Right lobe of liver (tissue), 6 donors: ENCODE results near the gene OBP2A. TPM values are rescaled to one million over a fixed set of nuclear protein-coding genes. Genes with fewer than 3 reads are reported as not detected.

Experiments
- ATAC-seq, 4 donors: fragments of 200-7000 bp; cut with Tn5 transposase; one replicate each; pipeline ENCODE4 v1.9.1; 2020; ENCODE audit warnings: mild to moderate bottlenecking in 4 of 4, moderate library complexity in 4 of 4
- DNase-seq, 3 donors: peaks; one replicate each; pipeline ENCODE4 v3.0.0-alpha.2; 2020
- H3K27ac ChIP-seq, 3 donors: fragments of 200-600 bp; one replicate each; pipeline ENCODE4 v1.8.0; 2022
- H3K27me3 ChIP-seq, 2 donors: fragments of 200-600 bp; one replicate each; pipeline ENCODE4 v1.8.0; 2022
- H3K36me3 ChIP-seq, 4 donors: fragments of 200-600 bp; sonication (generic) in 1 of 4; one replicate each; pipeline versions ENCODE4 v1.5.1 to v1.8.0; 2017 to 2022; ENCODE audit warnings: control low read depth in 1 of 4
- H3K4me1 ChIP-seq, 4 donors: fragments of 200-600 bp; sonication (generic) in 1 of 4; one replicate each; pipeline versions ENCODE4 v1.5.1 to v1.8.0; 2017 to 2022; ENCODE audit warnings: control low read depth in 1 of 4
- H3K4me3 ChIP-seq, 3 donors: fragments of 200-600 bp; one replicate each; pipeline ENCODE4 v1.8.0; 2022
- H3K9me3 ChIP-seq, 4 donors: fragments of 200-600 bp; sonication (generic) in 1 of 4; one replicate each; pipeline versions ENCODE4 v1.5.1 to v1.8.0; 2017 to 2022; ENCODE audit warnings: control low read depth in 1 of 4
- POLR2A ChIP-seq: fragments of 450-650 bp; IDR thresholded peaks from one replicate; pipeline ENCODE4 v1.6.1; 2017; ENCODE audit warnings: antibody characterized with exemption, mild to moderate bottlenecking
- WGBS: methylation state at CpG from one replicate; pipeline ENCODE4 v1.1.6; 2018; ENCODE audit warnings: low coverage, low lambda C conversion rate; ENCODE audit not compliant: insufficient coverage; ENCODE audit errors: missing lambda C conversion rate; 5-methylcytosine and 5-hydroxymethylcytosine counted together
- intact Hi-C, 2 donors: fragments of 100-400 bp; cut with DNase I; formaldehyde crosslinking; loops; one replicate each; pipeline versions ENCODE4 v1.11.2 to v1.14.1; 2022
- total RNA-seq, 6 experiments: library from RNA; depleted of rRNA in 2 of 6; stranded (reverse); fragments of >200 nt in 2 of 6; fragmentation: NEBNext Ultra II Directional in 3 of 6; extraction: Animal tissue kit (Norgen Biotek cat#: 25700) in 3 of 6; gene quantifications; one replicate each; pipeline versions ENCODE4 v1.1.0 to v1.2.4, GENCODE V29; 2016 to 2023
- TF ChIP-seq, protein P1 (sequence below), 4 donors: fragments of 200-600 bp in 3 of 4; fragments of 450-650 bp in 1 of 4; IDR thresholded peaks; one replicate each; pipeline versions ENCODE4 v1.5.1 to v1.8.0; 2016 to 2022; ENCODE audit warnings: antibody characterized with exemption in 4 of 4, mild to moderate bottlenecking in 2 of 4
- donor health status: DM: no; HTN: yes; CAD: no.
- donor health status: DM: no; HTN: no; CAD: no.
- donor health status: DM: no; HTN: no; CAD: no.
- donor health status: DM: no; HTN: yes; CAD: no.
- donor health status: DM: no; HTN: yes; CAD: no.

The OBP2A gene
- total RNA-seq, 6 experiments from 2014 or later = not detected

DNA sequence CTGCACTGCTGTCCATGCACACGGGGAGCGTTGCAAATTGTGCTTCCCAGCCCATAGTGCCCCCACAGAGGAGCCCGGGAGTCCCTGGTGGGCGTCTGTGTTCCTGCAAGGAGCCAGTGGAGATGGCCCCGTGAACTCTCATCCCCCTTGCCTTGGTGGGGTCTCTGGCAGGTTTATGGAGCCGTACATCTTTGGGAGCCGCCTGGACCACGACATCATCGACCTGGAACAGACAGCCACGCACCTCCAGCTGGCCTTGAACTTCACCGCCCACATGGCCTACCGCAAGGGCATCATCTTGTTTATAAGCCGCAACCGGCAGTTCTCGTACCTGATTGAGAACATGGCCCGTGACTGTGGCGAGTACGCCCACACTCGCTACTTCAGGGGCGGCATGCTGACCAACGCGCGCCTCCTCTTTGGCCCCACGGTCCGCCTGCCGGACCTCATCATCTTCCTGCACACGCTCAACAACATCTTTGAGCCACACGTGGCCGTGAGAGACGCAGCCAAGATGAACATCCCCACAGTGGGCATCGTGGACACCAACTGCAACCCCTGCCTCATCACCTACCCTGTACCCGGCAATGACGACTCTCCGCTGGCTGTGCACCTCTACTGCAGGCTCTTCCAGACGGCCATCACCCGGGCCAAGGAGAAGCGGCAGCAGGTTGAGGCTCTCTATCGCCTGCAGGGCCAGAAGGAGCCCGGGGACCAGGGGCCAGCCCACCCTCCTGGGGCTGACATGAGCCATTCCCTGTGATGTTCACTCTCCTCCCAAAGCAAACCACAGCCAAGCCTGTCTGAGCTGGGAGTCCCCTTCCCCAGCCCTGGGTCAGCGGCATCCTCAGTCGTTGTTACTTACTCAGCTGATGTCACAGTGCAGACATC, 42.3 kb upstream of the OBP2A start:
- Histone ChIP-seq H3K9me3 (no peaks in the 10 kb centered on the region), H3K36me3 (peaks cover 0 to 14% (median 8%) of the 10 kb centered on the region in 4 donors), H3K4me3 (no peak overlapping the region), H3K27me3 (no peaks in the 10 kb centered on the region), H3K27ac (no peak overlapping the region), H3K4me1 (peaks cover 0 to 14% (median 3%) of the 10 kb centered on the region in 4 donors)
- TF ChIP-seq, protein P1, sequence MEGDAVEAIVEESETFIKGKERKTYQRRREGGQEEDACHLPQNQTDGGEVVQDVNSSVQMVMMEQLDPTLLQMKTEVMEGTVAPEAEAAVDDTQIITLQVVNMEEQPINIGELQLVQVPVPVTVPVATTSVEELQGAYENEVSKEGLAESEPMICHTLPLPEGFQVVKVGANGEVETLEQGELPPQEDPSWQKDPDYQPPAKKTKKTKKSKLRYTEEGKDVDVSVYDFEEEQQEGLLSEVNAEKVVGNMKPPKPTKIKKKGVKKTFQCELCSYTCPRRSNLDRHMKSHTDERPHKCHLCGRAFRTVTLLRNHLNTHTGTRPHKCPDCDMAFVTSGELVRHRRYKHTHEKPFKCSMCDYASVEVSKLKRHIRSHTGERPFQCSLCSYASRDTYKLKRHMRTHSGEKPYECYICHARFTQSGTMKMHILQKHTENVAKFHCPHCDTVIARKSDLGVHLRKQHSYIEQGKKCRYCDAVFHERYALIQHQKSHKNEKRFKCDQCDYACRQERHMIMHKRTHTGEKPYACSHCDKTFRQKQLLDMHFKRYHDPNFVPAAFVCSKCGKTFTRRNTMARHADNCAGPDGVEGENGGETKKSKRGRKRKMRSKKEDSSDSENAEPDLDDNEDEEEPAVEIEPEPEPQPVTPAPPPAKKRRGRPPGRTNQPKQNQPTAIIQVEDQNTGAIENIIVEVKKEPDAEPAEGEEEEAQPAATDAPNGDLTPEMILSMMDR (IDR thresholded peaks at IDR 0.05) = no peak
- TF ChIP-seq POLR2A = no peak
- intact Hi-C loops = no loop called here
- DNase-seq (peak; percentile 14 to 43 (median 43)), ATAC-seq (no peak)
- 94% methylated on average over 12 of the region's 41 CpGs for WGBS

DNA sequence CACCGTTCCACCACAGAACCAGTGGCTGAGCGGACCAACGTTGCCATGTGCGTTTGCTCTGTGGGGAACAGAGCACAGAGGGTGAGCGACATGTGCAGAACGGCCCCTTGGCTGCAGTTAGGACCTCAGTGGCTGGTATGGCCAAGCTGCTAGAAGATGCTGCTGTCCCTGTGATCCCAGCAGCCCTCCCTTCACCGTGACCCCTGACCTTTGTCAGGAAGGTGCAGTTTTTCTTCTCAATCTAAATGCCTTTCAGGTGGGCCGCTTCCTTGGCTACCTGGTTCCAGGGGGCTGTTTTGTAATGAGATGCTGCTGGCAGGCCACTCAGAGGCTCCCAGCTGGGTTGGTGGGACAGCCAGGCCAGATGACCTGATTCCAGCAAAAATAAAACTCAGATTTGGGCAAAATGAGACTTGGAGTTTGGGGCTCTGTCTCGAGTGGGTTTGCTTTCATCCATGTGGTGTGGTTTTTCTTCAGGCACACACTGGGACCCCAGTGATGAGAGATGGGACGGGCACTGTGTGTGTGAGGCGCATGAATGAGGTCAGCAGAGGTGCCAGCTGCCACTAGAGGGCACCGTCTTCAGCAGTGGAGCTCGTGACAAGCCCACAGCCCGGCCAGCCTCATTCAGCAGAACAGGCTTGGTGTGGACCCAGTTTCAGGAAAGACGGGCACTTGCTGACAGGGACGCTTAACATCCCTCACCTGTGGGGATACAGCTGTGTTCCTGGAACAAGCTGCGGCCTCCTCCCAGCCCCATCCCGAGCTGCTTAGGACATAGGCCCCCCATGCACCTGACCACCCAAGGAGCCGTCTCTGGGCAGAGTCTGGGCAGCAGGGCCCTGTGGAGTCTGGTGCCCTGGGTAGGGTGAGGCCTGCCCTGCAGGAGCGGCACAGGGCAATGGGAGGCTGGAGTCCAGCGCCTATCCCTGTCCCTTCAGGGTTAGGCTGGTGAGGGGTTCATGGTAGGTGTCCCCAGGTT, 41.4 kb upstream of the OBP2A start:
- no peak for TF ChIP-seq POLR2A
- TF ChIP-seq, protein P1 (IDR thresholded peaks at IDR 0.05) = peak in 3 of 4 donors; percentile 70 to 75 (median 71)
- Histone ChIP-seq H3K4me1 (peaks cover 0 to 9% (median 3%) of the 10 kb centered on the region in 4 donors), H3K4me3 (no peak overlapping the region), H3K36me3 (peaks cover 0 to 14% (median 8%) of the 10 kb centered on the region in 4 donors), H3K9me3 (no peaks in the 10 kb centered on the region), H3K27ac (no peak overlapping the region), H3K27me3 (no peaks in the 10 kb centered on the region)
- 79% methylated on average over 5 of the region's 21 CpGs for WGBS
- ATAC-seq (peak in 3 of 4 donors; percentile 8 to 36 (median 23)), DNase-seq (peak; percentile 54 to 69 (median 62))
- intact Hi-C loops = no loop called here

DNA sequence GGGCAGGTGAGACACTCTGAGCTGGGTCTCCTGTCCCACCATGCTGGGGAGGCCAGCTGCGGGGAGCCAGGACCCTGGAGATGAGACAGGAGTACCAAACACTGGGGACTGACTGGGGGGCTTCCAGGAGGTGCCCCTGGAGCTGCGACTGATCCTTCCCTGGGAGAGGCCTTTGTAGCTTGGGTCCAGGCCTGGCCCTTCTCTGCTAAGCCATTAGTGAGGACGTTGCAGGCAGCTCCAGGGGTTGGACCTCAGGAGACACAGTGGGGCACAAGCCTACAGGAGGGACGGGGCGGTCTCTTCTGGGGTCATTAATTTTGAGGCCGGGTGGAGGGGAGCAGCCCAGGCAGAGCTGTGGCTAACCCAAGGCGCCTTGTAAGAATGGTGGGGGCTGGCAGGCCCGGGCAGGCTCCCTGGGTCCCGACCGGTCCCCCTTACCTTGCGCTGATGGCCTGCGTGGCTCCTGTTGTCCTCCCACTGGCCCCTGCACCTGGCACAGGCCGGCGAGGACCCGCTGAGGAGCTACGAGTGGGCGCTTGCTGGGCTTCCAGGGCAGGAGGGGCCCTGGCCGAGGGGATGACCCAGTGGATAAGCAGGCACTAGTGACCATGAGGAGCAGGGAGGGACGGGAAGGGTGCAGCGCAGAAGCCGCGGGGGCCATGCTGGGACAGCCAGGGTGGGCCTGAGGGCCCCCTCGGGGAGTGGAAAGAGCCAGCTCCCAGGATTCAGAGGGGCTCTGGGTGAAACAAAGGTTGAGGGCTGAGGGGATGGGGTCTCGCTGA, 40.3 kb upstream of the OBP2A start:
- peak in 2 of 3 donors; percentile 42 to 46 for DNase-seq
- no peak overlapping the region for H3K27ac ChIP-seq
- WGBS = 80% methylated on average over 1 of the region's 24 CpGs
- peaks cover 0 to 9% (median 3%) of the 10 kb centered on the region in 4 donors for H3K4me1 ChIP-seq
- TF ChIP-seq POLR2A = no peak
- TF ChIP-seq, protein P1 (IDR thresholded peaks at IDR 0.05) = no peak
- no peaks in the 10 kb centered on the region for H3K9me3 ChIP-seq
- H3K27me3 ChIP-seq = no peaks in the 10 kb centered on the region
- peaks cover 0 to 14% (median 8%) of the 10 kb centered on the region in 4 donors for H3K36me3 ChIP-seq
- intact Hi-C loops = no loop called here
- H3K4me3 ChIP-seq = no peak overlapping the region
- no peak for ATAC-seq
